Measurements from ENCODE around the gene TSGA10.
"Not testable (repeated sequence)": the region's sequence is repeated elsewhere in the genome, so short reads cannot be mapped to it uniquely, and the experiment has no call there.

Gene TSGA10

DNA sequence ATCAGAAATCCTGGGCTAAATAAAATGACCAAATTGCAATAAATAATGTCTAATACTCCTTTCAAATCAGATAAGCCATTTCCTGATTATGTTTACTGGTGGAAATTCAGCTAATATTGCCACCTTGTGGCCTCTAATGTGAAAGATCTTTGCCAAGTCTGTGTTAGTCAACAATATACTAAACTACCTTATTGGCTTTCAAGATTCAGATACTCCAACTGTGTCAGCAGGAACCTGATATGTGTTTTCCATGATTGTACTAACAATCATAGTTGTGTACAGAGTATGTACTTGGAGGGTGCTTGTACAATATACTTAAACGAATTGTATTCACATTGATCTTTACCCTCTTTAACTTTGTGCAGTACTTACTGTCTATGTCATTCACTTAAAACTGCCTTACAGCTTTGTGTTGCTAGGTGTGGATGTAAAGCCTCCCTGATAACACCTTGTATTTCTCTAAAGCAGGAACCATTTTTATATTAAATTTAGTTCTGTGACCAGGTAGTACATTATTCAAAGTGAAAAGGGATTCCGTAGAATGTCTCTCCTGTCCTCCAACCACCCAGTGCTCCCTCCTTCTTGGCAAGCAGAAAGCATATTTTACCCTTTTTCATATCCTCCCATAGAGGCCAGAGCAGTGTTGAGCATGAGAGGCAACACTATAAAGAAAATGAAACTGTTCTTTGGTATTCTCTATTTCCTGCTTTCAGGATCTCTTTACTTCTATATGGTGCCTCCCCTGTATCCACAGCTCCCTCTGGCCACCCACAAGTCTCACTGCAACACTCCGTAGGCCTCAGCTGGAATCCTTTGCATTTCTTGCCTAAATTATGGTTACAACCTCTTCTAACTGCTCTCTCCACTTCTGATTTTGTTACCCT lies 88.4 kb downstream of the TSGA10 start:
- no peak overlapping the region for H3K4me3 ChIP-seq (ENCODE audit: low read length)
- TF ChIP-seq ZNF274 (IDR thresholded peaks at IDR 0.05; ENCODE audit: low read depth, low read length), result no peak

DNA sequence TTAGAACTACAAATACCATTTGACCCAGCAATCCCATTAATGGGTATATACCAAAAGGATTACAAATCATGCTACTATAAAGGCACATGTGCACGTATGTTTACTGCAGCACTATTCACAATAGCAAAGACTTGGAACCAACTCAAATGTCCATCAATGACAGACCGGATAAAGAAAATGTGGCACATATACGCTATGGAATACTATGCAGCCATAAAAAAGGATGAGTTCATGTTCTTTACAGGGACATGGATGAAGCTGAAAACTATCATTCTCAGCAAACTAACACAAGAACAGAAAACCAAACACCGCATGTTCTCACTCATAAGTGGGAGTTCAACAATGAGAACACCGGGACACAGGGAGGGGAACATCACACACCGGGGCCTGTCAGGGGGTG lies 105.6 kb downstream of the TSGA10 start:
- not testable (repeated sequence) for H3K4me3 ChIP-seq (ENCODE audit: low read length)

DNA sequence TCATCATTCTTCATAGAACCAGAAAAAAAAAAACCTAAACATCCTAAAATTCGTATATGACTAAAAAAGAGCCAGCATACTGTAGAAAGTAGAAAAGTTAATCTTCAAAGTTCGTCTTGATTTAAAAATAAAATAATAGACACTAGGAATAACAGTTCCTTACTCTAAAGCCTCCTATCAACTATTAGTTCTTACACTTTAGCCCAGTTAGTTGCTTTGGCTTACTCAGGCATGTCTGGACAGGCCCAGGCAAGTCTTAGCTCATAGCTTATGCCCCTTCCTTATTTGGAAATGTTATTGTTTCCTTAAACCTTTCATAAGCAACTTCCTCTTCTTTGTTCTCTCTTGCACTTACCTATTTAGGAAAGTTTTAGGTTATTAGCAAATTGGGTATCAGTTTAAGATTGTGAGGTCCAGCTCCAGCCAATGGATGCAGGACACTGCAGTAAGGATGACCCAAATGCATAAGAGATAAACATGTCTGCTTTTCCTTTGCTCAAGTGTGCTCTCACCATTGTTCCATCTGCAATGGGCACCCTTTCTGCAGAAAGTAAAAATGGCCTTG lies 113.9 kb downstream of the TSGA10 start:
- H3K4me3 ChIP-seq (ENCODE audit: low read length), result not testable (repeated sequence)

DNA sequence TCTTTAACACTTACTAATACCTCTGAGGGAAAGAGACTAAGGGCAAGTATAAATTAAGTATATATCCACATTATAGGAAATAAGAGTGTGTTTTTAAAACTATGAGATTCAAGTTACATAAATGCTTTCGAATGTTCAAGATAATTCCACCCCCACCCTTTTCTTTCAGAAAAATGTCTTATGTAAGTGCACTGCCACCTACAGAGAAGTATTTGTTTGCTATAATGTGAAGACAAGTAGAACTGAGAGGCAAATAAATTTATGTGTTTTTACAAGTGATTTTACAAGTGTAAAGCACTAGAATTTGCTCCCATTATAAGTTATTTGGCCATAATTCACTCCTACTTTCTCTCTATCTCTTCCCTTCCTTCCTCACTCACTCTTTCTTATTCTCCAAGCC lies 118.8 kb downstream of the TSGA10 start:
- H3K4me3 ChIP-seq (ENCODE audit: low read length), result no peak overlapping the region
- no peak for TF ChIP-seq ZNF274 (IDR thresholded peaks at IDR 0.05; ENCODE audit: low read depth, low read length)

DNA sequence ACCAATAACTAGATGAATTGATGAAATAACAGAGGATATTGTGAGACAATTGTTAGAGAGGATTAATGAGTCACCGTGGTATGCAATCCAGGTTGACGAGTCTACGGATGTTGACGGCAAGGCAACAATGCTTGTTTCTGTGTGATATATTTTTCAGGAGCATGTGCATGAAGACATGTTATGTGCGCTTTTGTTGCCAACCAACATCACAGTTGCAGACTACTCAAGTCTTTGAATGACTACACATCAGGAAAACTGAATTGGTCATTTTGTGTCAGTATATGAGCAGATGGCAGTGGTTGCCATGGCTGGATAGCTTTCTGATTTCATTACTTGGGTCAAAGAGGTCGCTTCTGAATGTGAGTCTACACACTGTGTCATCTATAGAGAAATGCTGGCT lies 122.0 kb downstream of the TSGA10 start:
- TF ChIP-seq ZNF274 (IDR thresholded peaks at IDR 0.05; ENCODE audit: low read depth, low read length), result no peak
- H3K4me3 ChIP-seq (ENCODE audit: low read length), result no peak overlapping the region

DNA sequence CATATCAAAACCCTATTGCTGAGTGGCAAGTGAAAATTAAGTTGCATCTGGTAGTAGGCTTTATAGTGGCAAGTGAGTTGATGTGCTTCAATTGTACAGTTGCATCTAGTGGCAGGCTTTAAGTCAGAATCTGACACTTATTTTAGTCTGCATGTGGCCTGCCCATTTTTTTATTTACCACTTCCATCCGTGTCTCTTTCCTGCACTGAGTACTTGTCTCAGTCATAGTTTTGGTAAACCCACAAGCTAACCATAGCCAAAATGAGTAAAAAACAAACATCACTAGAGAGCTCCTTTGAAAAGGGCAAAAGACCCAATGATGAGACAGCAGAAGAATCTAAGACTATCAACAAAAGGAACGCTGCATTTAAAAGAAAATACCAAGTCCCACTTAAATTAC lies 122.7 kb downstream of the TSGA10 start:
- no peak overlapping the region for H3K4me3 ChIP-seq (ENCODE audit: low read length)
- TF ChIP-seq ZNF274 (IDR thresholded peaks at IDR 0.05; ENCODE audit: low read depth, low read length), result no peak

DNA sequence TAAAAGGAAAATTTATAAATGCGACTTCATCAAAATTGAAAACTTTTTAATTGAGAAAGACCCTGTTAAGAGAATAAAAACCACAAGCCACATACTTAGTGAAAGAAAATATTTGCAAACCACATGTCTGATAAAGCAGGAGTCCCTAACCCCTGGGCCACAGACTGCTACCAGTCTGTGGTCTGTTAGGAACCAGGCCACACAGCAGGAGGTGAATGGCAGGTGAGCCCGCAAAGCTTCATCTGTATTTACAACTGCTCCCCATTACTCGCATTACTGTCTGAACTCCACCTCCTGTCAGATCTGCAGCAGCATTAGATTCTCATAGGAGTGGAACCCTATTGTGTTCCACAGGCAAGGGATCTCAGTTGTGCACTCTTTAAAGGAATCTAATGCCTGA lies 123.3 kb downstream of the TSGA10 start:
- TF ChIP-seq ZNF274 (IDR thresholded peaks at IDR 0.05; ENCODE audit: low read depth, low read length), result no peak
- H3K4me3 ChIP-seq (ENCODE audit: low read length), result no peak overlapping the region

DNA sequence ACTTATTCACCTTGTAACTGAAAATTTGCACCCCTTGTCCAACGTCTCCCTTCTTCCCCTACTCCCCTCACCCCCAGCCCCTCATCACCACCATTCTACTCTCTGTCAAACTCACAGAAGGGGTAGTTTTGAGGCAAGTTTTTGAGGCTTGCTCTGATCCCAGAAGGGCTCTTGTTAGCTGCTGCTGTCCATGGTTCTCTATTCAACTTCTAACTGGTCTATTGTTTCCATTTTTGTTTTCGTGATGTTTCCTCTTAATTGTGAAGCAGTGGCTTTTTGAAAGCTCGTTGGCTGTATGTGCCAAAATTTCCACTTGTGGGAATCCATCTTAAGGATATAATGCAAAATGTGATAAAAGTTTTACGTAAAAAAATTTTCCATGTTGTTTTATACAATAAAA lies 126.2 kb downstream of the TSGA10 start:
- no peak overlapping the region for H3K4me3 ChIP-seq (ENCODE audit: low read length)
- no peak for TF ChIP-seq ZNF274 (IDR thresholded peaks at IDR 0.05; ENCODE audit: low read depth, low read length)

DNA sequence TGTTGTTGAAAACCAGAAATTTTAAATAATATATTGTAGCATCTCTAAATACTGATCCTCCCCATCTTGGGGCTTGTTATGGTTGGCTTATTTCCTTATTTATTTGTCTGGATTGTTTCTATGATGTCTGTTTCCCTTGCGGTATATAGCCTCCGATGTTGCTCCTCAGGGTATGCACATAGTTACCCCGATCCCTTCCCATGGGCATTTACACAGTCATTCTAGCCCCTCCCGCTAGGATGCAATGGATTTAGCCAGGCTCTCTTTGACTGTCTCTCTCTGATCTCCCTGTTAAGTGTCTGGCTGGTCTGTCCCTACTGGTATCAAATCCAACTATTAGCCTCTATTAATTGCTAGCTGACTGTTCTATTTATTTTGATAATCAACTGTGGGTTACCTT lies 126.9 kb downstream of the TSGA10 start:
- no peak overlapping the region for H3K4me3 ChIP-seq (ENCODE audit: low read length)
- no peak for TF ChIP-seq ZNF274 (IDR thresholded peaks at IDR 0.05; ENCODE audit: low read depth, low read length)

DNA sequence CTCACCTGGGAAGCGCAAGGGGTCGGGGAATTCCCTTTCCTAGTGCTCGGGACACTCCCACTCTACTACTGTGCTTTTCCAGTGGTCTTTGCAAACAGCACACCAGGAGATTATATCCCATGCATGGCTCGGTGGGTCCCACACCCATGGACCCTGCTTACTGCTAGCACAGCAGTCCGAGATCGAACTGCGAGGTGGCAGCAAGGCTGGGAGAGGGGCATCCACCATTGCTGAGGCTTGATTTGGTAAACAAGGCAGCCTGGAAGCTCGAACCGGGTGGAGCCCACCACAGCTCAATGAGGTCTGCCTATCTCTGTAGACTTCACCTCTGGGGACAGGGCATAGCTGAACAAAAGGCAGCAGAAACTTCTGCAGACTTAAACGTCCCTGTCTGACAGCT lies 154.0 kb downstream of the TSGA10 start:
- no peak for TF ChIP-seq ZNF274 (IDR thresholded peaks at IDR 0.05; ENCODE audit: low read depth, low read length)
- H3K4me3 ChIP-seq (ENCODE audit: low read length), result no peak overlapping the region

DNA sequence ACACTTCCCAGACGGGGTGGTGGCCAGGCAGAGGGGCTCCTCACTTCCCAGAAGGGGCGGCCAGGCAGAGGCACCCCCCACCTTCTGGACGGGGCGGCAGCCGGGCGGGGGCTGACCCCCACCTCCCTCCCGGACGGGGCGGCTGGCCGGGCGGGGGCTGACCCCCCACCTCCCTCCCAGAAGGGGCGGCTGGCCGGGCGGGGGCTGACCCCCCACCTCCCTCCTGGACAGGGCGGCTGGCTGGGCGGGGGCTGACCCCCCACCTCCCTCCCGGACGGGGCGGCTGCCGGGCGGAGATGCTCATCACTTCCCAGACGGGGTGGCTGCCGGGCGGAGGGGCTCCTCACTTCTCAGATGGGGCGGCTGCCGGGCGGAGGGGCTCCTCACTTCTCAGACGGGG lies 166.0 kb downstream of the TSGA10 start:
- H3K4me3 ChIP-seq (ENCODE audit: low read length), result not testable (repeated sequence)

DNA sequence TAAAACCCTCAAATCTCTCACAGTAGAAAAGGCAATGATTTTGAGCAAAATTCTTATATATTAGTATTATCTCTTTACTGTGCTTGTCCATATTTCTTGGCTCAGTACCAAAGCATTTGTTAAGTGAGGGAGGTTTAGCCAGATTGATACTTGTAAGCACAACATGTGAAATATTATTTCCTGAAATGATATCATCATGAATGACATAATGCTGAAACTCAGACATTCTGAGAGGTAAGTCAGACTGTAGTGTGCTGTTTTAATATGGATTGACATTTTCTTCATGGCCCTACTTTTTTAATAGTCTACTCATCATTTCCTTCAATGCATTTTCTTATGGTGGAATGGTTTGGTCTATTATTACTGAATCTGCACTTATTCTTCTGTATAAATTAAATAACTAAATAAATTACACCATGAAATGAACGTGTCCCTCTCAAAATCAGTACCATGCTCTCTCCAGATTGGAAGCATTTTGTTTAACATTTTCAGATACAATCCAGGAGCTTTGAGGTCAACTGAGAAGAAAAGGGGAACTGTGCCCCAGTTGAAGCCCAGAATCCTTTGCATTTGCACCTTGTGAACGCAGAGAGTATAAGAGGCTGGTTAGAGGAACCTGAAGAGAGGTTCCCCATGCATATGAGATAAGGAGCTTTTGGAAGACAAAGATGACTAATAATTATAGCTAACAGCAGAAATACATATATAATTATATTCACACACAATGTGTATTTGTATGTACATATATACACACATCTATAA lies 168.7 kb downstream of the TSGA10 start:
- no peak overlapping the region for H3K4me3 ChIP-seq (ENCODE audit: low read length)
- TF ChIP-seq ZNF274 (IDR thresholded peaks at IDR 0.05; ENCODE audit: low read depth, low read length), result no peak

DNA sequence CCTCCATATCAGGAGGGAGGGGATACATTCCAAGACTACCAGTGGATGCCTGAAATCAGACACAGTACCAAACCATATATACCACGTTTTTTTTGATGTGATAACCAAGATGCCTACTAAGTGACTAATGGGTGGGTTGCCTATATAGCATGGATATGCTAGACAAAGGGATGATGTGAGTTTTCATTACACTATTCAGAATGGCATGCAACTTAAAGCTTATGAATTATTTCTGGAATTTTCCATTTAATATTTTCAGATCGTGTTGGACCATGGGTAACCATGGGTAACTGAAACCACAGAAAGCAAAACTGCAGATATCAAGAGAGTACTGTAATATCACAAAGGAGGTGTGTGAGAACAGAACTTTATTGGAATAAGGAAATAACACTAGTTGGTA lies 179.1 kb downstream of the TSGA10 start:
- no peak for TF ChIP-seq ZNF274 (IDR thresholded peaks at IDR 0.05; ENCODE audit: low read depth, low read length)
- no peak overlapping the region for H3K4me3 ChIP-seq (ENCODE audit: low read length)

DNA sequence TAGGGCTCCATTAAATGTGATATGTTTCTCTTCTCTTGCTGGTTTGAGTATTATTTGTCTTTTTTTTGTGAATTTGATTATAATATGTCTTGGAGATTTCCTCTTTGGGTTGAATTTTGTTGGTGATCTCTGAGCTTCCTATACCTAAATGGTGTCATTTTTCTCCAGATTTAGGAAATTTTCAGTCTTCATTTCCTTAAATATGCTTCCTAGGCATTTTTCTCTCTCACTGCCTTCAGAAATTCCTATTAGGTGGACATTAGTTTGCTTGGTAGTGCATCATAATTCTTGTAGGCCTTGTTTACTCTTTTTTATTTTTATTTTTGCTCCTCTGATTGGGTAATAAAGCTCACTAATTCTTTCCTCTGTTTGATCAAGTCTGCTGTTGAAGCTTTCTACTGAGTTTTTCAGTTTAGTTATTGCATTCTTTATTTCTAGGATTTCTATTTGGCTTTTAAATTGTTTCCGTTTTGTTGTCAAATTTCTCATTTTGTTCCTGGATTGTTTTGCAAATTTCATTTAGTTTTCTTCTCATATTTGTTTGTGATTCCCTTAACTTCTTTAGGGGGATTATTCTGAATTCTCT lies 182.1 kb downstream of the TSGA10 start:
- no peak for TF ChIP-seq ZNF274 (IDR thresholded peaks at IDR 0.05; ENCODE audit: low read depth, low read length)
- no peak overlapping the region for H3K4me3 ChIP-seq (ENCODE audit: low read length)

Data from GM08714 (cell line).